Upper lobe of right lung (tissue), 1 donor: ENCODE results near the gene GPR173. TPM values are rescaled to one million over a fixed set of nuclear protein-coding genes. Genes with fewer than 3 reads are reported as not detected.

ENCODE experiments used
- total RNA-seq: library from RNA; stranded (reverse); fragmentation: NEBNext Ultra II Directional; extraction: Animal tissue kit (Norgen Biotek cat#: 25700); gene quantifications from one replicate; pipeline ENCODE4 v1.2.1, GENCODE V29; 2021
- donor health status: DM: no; HTN: yes; CAD: no; lungs with severe emphysema.

Gene GPR173
- total RNA-seq, 1 donor from 2014 or later: 1.3 TPM

Other genes starting within 250 kb of the GPR173 start
- not detected for gene XAGE5, start 237.5 kb upstream of the GPR173 start, total RNA-seq
- gene XAGE3, start 180.7 kb upstream of the GPR173 start, total RNA-seq: not detected
- 11.9 TPM for gene FAM156B, start 151.5 kb upstream of the GPR173 start, total RNA-seq
- gene FAM156A, start 90.3 kb upstream of the GPR173 start, total RNA-seq: 23.3 TPM
- 44.4 TPM for gene TSPYL2, start 33.6 kb downstream of the GPR173 start, total RNA-seq
- gene KANTR, start 45.4 kb downstream of the GPR173 start, total RNA-seq: 12.6 TPM
- gene KDM5C, start 176.4 kb downstream of the GPR173 start, total RNA-seq: 65.2 TPM
- 17.3 TPM for gene IQSEC2, start 232.8 kb downstream of the GPR173 start, total RNA-seq